Loucy (cell line): ENCODE data around the gene TUBD1.
A peak's percentile ranks its signal among the peaks of the same experiment; 100 is the strongest.
"Not testable (repeated sequence)": the region's sequence is repeated elsewhere in the genome, so short reads cannot be mapped to it uniquely, and the experiment has no call there.

Experiments used
- H2AFZ ChIP-seq: fragments of 200-600 bp; sonication (generic); 2 replicates; pipeline ENCODE4 v1.6.0; 2016; ENCODE audit warnings: antibody characterized with exemption, mild to moderate bottlenecking, low read length, moderate library complexity
- H3F3A ChIP-seq: fragments of 200-600 bp; 2 replicates; pipeline ENCODE4 v1.6.0; 2016; ENCODE audit warnings: antibody characterized with exemption, low read depth, mild to moderate bottlenecking
- H3K27me3 ChIP-seq: fragments of 200-600 bp; sonication (generic); 2 replicates; pipeline ENCODE4 v1.6.1; 2014; ENCODE audit warnings: low read length, mild to moderate bottlenecking; ENCODE audit not compliant: insufficient read depth, poor library complexity, severe bottlenecking
- H3K36me3 ChIP-seq: fragments of 200-600 bp; sonication (generic); 2 replicates; pipeline ENCODE4 v1.6.1; 2016; ENCODE audit warnings: low read length; ENCODE audit not compliant: insufficient read depth
- H3K4me1 ChIP-seq: fragments of 200-600 bp; sonication (generic); 2 replicates; pipeline ENCODE4 v1.5.1; 2014; ENCODE audit warnings: low read length, mild to moderate bottlenecking; ENCODE audit not compliant: insufficient read depth, poor library complexity, severe bottlenecking
- H3K4me2 ChIP-seq: fragments of 200-600 bp; sonication (generic); 2 replicates; pipeline ENCODE4 v1.6.0; 2014; ENCODE audit warnings: antibody characterized with exemption, low read length, low read depth, mild to moderate bottlenecking; ENCODE audit not compliant: poor library complexity, severe bottlenecking
- H3K4me3 ChIP-seq: fragments of 200-600 bp; sonication (generic); 2 replicates; pipeline ENCODE4 v1.5.1; 2014; ENCODE audit warnings: low read length, mild to moderate bottlenecking, mixed read lengths; ENCODE audit not compliant: poor library complexity, severe bottlenecking
- H3K79me2 ChIP-seq: fragments of 200-600 bp; sonication (generic); 2 replicates; pipeline ENCODE4 v1.6.1; 2014; ENCODE audit warnings: low read length; ENCODE audit not compliant: insufficient read depth
- H3K9ac ChIP-seq: fragments of 200-600 bp; sonication (generic); 2 replicates; pipeline ENCODE4 v1.6.0; 2014; ENCODE audit warnings: mild to moderate bottlenecking, low read depth, low read length, moderate library complexity; ENCODE audit not compliant: poor library complexity, severe bottlenecking
- H3K9me2 ChIP-seq: fragments of 200-600 bp; sonication (generic); replicated peaks from 2 replicates; pipeline ENCODE4 v1.6.1; 2016; ENCODE audit warnings: low read depth, low read length, mixed read lengths
- H3K9me3 ChIP-seq: fragments of 200-600 bp; sonication (generic); 2 replicates; pipeline ENCODE4 v1.6.1; 2014; ENCODE audit warnings: mild to moderate bottlenecking, antibody characterized with exemption, low read length, low read depth; ENCODE audit not compliant: insufficient read depth
- H4K20me1 ChIP-seq: fragments of 200-600 bp; sonication (generic); 2 replicates; pipeline ENCODE4 v1.6.0; 2014; ENCODE audit warnings: antibody characterized with exemption, low read length, mild to moderate bottlenecking; ENCODE audit not compliant: insufficient read depth, poor library complexity, severe bottlenecking
- CTCF ChIP-seq: fragments of 200-600 bp; sonication (generic); conservative IDR thresholded peaks from 2 replicates; pipeline ENCODE4 v1.5.1; 2014; ENCODE audit warnings: mild to moderate bottlenecking, antibody characterized with exemption, low read length
- EZH2phosphoT487 ChIP-seq: fragments of 200-600 bp; IDR thresholded peaks from 2 replicates; pipeline ENCODE4 v1.6.1; 2018; ENCODE audit warnings: antibody characterized with exemption, mild to moderate bottlenecking, moderate library complexity, borderline replicate concordance

The TUBD1 gene

GRCh38 chr17:59841091-59841881, 51.5 kb downstream of the TUBD1 start:
- Histone ChIP-seq H3K4me1 (peaks cover 46% of the 10 kb centered on the region), H3K9ac (peak overlapping the region; percentile 99), H3K36me3 (peaks cover 22% of the 10 kb centered on the region), H3K79me2 (peaks cover 45% of the 10 kb centered on the region), H3K4me3 (peak overlapping the region; percentile 99), H4K20me1 (peaks cover 28% of the 10 kb centered on the region), H3K4me2 (peak overlapping the region; percentile 85)
- H3K27me3 ChIP-seq, H3K9me3 ChIP-seq, H2AFZ ChIP-seq, H3F3A ChIP-seq, H3K9me2 ChIP-seq: not testable (repeated sequence)

DNA sequence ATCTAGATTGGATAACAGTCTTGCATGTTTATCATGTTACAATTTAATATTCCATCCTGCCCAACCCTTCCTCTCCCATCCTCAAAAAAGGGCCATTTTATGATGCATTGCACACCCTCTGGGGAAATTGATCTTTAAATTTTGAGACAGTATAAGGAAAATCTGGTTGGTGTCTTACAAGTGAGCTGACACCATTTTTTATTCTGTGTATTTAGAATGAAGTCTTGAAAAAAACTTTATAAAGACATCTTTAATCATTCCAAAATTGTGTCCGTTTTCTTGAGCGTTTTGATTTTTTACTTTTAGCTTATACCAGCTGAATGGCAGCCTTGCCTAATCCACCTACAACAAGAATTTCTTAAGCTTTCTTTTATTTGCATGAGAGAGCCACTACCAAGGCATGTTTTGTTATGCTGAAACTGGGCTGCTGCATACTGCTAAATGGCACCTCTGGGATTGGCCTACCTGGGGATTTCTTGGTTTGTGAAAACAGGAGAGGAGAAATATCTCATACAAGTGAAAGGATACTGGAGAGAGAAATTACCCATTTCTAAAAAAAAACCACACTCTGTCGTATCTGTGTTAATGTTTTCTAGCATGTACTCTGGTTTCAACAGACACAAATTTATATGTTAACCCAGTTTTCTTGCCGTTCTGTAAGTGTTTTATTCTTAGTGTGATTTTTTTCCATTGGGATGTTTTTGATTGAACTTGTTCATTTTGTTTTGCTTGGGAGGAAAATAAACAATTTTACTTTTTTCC, 52.2 kb downstream of the TUBD1 start:
- H4K20me1 ChIP-seq: peaks cover 28% of the 10 kb centered on the region
- H3K4me2 ChIP-seq: peak overlapping the region; percentile 85
- H3K9me2 ChIP-seq: no peaks in the 10 kb centered on the region
- H3K9ac ChIP-seq: peak overlapping the region; percentile 99
- peaks cover 9% of the 10 kb centered on the region for H3K27me3 ChIP-seq
- no peaks in the 10 kb centered on the region for H3K9me3 ChIP-seq
- 0 out of 2 replicates have a peak, but pooled peaks cover 7% of the 10 kb centered on the region for H3F3A ChIP-seq
- no peak overlapping the region for H2AFZ ChIP-seq
- TF ChIP-seq EZH2phosphoT487 (no peak), CTCF (no peak)
- peak overlapping the region; percentile 99 for H3K4me3 ChIP-seq
- H3K79me2 ChIP-seq: peaks cover 45% of the 10 kb centered on the region
- H3K36me3 ChIP-seq: peaks cover 22% of the 10 kb centered on the region
- H3K4me1 ChIP-seq: peaks cover 38% of the 10 kb centered on the region

DNA sequence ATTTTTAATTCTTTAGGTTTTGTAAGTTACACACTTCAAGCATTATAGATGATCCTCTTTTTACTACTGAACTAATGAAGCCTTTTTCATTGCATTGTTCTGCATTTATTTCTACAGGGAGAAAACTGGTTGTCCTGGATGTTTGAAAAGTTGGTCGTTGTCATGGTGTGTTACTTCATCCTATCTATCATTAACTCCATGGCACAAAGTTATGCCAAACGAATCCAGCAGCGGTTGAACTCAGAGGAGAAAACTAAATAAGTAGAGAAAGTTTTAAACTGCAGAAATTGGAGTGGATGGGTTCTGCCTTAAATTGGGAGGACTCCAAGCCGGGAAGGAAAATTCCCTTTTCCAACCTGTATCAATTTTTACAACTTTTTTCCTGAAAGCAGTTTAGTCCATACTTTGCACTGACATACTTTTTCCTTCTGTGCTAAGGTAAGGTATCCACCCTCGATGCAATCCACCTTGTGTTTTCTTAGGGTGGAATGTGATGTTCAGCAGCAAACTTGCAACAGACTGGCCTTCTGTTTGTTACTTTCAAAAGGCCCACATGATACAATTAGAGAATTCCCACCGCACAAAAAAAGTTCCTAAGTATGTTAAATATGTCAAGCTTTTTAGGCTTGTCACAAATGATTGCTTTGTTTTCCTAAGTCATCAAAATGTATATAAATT, 53.0 kb downstream of the TUBD1 start:
- H3K9me3 ChIP-seq: no peaks in the 10 kb centered on the region
- peak overlapping the region; percentile 85 for H3K4me2 ChIP-seq
- H3K4me1 ChIP-seq: peaks cover 35% of the 10 kb centered on the region
- TF ChIP-seq CTCF (no peak), EZH2phosphoT487 (no peak)
- peak overlapping the region; percentile 99 for H3K9ac ChIP-seq
- H3K27me3 ChIP-seq: peaks cover 9% of the 10 kb centered on the region
- no peaks in the 10 kb centered on the region for H3K9me2 ChIP-seq
- H4K20me1 ChIP-seq: peaks cover 28% of the 10 kb centered on the region
- H2AFZ ChIP-seq: no peak overlapping the region
- H3F3A ChIP-seq: 0 out of 2 replicates have a peak, but pooled peaks cover 3% of the 10 kb centered on the region
- H3K79me2 ChIP-seq: peaks cover 45% of the 10 kb centered on the region
- H3K36me3 ChIP-seq: peaks cover 22% of the 10 kb centered on the region
- peak overlapping the region; percentile 99 for H3K4me3 ChIP-seq
